SK-N-SH treated with all-trans-retinoic acid at 6 μM for 48 hours (cell line): ENCODE results near the gene PCLAF.
"Not testable (repeated sequence)": the region's sequence is repeated elsewhere in the genome, so short reads cannot be mapped to it uniquely, and the experiment has no call there.

Source experiments
- ATAC-seq: fragments of 200-7000 bp; cut with Tn5 transposase; 3 replicates; pipeline ENCODE4 v1.9.1; 2020; ENCODE audit warnings: mild to moderate bottlenecking, moderate library complexity
- ARNTL ChIP-seq: fragments of 450-650 bp; formaldehyde crosslinking; IDR thresholded peaks from 2 replicates; pipeline ENCODE4 v1.5.0; 2020; ENCODE audit warnings: low read depth, mild to moderate bottlenecking, moderate library complexity, borderline replicate concordance
- BACH2 ChIP-seq: fragments of 250-450 bp; sonication (Bioruptor Pico); IDR thresholded peaks from 2 replicates; pipeline ENCODE4 v1.9.0; 2021; ENCODE audit warnings: mild to moderate bottlenecking, borderline replicate concordance
- CREB5 ChIP-seq: fragments of 250-450 bp; sonication (Bioruptor Pico); IDR thresholded peaks from 2 replicates; pipeline ENCODE4 v1.5.1; 2020; ENCODE audit warnings: low read depth, mild to moderate bottlenecking, moderate library complexity
- CSDC2 ChIP-seq: fragments of 250-450 bp; sonication (Bioruptor Pico); IDR thresholded peaks from 2 replicates; pipeline ENCODE4 v1.5.0; 2020; ENCODE audit warnings: mild to moderate bottlenecking, moderate library complexity
- ESRRG ChIP-seq: fragments of 250-450 bp; sonication (Bioruptor Pico); IDR thresholded peaks from 2 replicates; pipeline ENCODE4 v1.6.1; 2021; ENCODE audit warnings: mild to moderate bottlenecking
- GLIS3 ChIP-seq: fragments of 250-450 bp; sonication (Bioruptor Pico); IDR thresholded peaks from 2 replicates; pipeline ENCODE4 v1.5.0; 2020; ENCODE audit warnings: mild to moderate bottlenecking, moderate library complexity
- ISL1 ChIP-seq: fragments of 250-450 bp; sonication (Bioruptor Pico); IDR thresholded peaks from 2 replicates; pipeline ENCODE4 v2.1.2; 2022; ENCODE audit warnings: mild to moderate bottlenecking, moderate library complexity
- OSR1 ChIP-seq: fragments of 250-450 bp; sonication (Bioruptor Pico); IDR thresholded peaks from 2 replicates; pipeline ENCODE4 v1.8.0; 2022; ENCODE audit warnings: moderate library complexity, mild to moderate bottlenecking, inconsistent platforms
- POU6F1 ChIP-seq: fragments of 250-450 bp; sonication (Bioruptor Pico); IDR thresholded peaks from 2 replicates; pipeline ENCODE4 v1.8.0; 2021; ENCODE audit warnings: low read depth, mild to moderate bottlenecking, moderate library complexity, borderline replicate concordance
- PPARA ChIP-seq: fragments of 250-450 bp; sonication (Bioruptor Pico); IDR thresholded peaks from 2 replicates; pipeline ENCODE4 v1.5.0; 2020; ENCODE audit warnings: mild to moderate bottlenecking, borderline replicate concordance
- SNAI2 ChIP-seq: fragments of 250-450 bp; sonication (Bioruptor Pico); IDR thresholded peaks from 2 replicates; pipeline ENCODE4 v1.5.0; 2020; ENCODE audit warnings: mild to moderate bottlenecking, moderate library complexity
- TCF4 ChIP-seq: fragments of 250-450 bp; sonication (Bioruptor Pico); IDR thresholded peaks from 2 replicates; pipeline ENCODE4 v1.8.0; 2021; ENCODE audit warnings: mild to moderate bottlenecking, moderate library complexity, borderline replicate concordance
- TOX ChIP-seq: fragments of 250-450 bp; sonication (Bioruptor Pico); IDR thresholded peaks from 2 replicates; pipeline ENCODE4 v1.8.0; 2021; ENCODE audit warnings: mild to moderate bottlenecking, moderate library complexity, borderline replicate concordance
- ZFP3 ChIP-seq: fragments of 250-450 bp; sonication (Bioruptor Pico); IDR thresholded peaks from 2 replicates; pipeline ENCODE4 v1.5.0; 2020; ENCODE audit warnings: mild to moderate bottlenecking, moderate library complexity
- ZFP30 ChIP-seq: fragments of 450-650 bp; formaldehyde crosslinking; IDR thresholded peaks from 2 replicates; pipeline ENCODE4 v1.5.0; 2022; ENCODE audit warnings: mild to moderate bottlenecking, moderate library complexity
- ZNF565 ChIP-seq: fragments of 450-650 bp; formaldehyde crosslinking; conservative IDR thresholded peaks from 2 replicates; pipeline ENCODE4 v1.5.0; 2020; ENCODE audit warnings: low read depth, mild to moderate bottlenecking, moderate library complexity
- ZNF70 ChIP-seq: fragments of 450-650 bp; formaldehyde crosslinking; IDR thresholded peaks from 2 replicates; pipeline ENCODE4 v1.5.0; 2020; ENCODE audit warnings: mild to moderate bottlenecking, moderate library complexity
- TF ChIP-seq, protein P1 (sequence below): fragments of 250-450 bp; sonication (Bioruptor Pico); IDR thresholded peaks from 2 replicates; pipeline ENCODE4 v1.5.1; 2021; ENCODE audit warnings: mild to moderate bottlenecking, moderate library complexity
- TF ChIP-seq, protein P2 (sequence below): fragments of 250-450 bp; sonication (Bioruptor Pico); IDR thresholded peaks from 2 replicates; pipeline ENCODE4 v1.5.0; 2020; ENCODE audit warnings: mild to moderate bottlenecking, moderate library complexity
- TF ChIP-seq, protein P3 (sequence below): fragments of 250-450 bp; sonication (Bioruptor Pico); IDR thresholded peaks from 2 replicates; pipeline ENCODE4 v1.8.0; 2020; ENCODE audit warnings: mild to moderate bottlenecking, moderate library complexity, borderline replicate concordance

Gene PCLAF

GRCh38 chr15:64351265-64351664 is 30.0 kb downstream of the PCLAF start (continued):
- no peak for TF ChIP-seq TOX (CRISPR knock-in tag)
- no peak for TF ChIP-seq OSR1
- TF ChIP-seq, protein P1, sequence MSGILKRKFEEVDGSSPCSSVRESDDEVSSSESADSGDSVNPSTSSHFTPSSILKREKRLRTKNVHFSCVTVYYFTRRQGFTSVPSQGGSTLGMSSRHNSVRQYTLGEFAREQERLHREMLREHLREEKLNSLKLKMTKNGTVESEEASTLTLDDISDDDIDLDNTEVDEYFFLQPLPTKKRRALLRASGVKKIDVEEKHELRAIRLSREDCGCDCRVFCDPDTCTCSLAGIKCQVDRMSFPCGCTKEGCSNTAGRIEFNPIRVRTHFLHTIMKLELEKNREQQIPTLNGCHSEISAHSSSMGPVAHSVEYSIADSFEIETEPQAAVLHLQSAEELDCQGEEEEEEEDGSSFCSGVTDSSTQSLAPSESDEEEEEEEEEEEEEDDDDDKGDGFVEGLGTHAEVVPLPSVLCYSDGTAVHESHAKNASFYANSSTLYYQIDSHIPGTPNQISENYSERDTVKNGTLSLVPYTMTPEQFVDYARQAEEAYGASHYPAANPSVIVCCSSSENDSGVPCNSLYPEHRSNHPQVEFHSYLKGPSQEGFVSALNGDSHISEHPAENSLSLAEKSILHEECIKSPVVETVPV: no peak
- TF ChIP-seq, protein P2, sequence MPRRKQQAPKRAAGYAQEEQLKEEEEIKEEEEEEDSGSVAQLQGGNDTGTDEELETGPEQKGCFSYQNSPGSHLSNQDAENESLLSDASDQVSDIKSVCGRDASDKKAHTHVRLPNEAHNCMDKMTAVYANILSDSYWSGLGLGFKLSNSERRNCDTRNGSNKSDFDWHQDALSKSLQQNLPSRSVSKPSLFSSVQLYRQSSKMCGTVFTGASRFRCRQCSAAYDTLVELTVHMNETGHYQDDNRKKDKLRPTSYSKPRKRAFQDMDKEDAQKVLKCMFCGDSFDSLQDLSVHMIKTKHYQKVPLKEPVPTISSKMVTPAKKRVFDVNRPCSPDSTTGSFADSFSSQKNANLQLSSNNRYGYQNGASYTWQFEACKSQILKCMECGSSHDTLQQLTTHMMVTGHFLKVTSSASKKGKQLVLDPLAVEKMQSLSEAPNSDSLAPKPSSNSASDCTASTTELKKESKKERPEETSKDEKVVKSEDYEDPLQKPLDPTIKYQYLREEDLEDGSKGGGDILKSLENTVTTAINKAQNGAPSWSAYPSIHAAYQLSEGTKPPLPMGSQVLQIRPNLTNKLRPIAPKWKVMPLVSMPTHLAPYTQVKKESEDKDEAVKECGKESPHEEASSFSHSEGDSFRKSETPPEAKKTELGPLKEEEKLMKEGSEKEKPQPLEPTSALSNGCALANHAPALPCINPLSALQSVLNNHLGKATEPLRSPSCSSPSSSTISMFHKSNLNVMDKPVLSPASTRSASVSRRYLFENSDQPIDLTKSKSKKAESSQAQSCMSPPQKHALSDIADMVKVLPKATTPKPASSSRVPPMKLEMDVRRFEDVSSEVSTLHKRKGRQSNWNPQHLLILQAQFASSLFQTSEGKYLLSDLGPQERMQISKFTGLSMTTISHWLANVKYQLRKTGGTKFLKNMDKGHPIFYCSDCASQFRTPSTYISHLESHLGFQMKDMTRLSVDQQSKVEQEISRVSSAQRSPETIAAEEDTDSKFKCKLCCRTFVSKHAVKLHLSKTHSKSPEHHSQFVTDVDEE (CRISPR knock-in tag): no peak
- TF ChIP-seq, all 23 proteins: peak for 0

DNA sequence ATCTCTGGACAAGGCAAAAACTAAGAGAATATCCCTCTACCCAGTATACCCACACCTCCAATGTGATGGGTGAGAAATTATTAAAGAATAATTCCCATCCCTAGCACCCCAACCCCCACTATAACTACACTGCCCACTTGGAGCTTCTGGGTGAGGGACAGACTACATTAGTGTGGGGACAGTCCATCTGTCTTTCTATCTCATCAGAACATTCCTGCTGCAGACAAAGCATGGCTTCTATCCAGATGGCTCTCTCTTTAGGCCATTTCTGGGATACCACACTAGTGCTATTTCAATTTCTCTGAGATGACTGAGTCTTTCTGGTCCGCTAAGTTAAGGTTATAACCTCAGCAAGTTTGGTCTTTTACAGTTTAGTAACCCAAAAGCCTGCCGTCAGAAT is 31.9 kb downstream of the PCLAF start:
- ATAC-seq: no peak
- TF ChIP-seq ARNTL (CRISPR knock-in tag) (no peak), ESRRG (no peak), GLIS3 (CRISPR knock-in tag) (no peak), ISL1 (no peak), SNAI2 (CRISPR knock-in tag) (no peak), CREB5 (CRISPR knock-in tag) (no peak), CSDC2 (CRISPR knock-in tag) (no peak), PPARA (CRISPR knock-in tag) (no peak), TCF4 (CRISPR knock-in tag) (no peak), POU6F1 (no peak), ZFP30 (CRISPR knock-in tag) (no peak), TOX (CRISPR knock-in tag) (no peak), OSR1 (no peak), BACH2 (CRISPR knock-in tag) (no peak), ZNF70 (CRISPR knock-in tag) (no peak), ZFP3 (CRISPR knock-in tag) (no peak)
- TF ChIP-seq, protein P2 (CRISPR knock-in tag): no peak

GRCh38 chr15:64348455-64348854 is 32.8 kb downstream of the PCLAF start:
- no peak for ATAC-seq
- TF ChIP-seq ZFP3 (CRISPR knock-in tag) (no peak), ZNF565 (no peak)
- TF ChIP-seq, protein P3, sequence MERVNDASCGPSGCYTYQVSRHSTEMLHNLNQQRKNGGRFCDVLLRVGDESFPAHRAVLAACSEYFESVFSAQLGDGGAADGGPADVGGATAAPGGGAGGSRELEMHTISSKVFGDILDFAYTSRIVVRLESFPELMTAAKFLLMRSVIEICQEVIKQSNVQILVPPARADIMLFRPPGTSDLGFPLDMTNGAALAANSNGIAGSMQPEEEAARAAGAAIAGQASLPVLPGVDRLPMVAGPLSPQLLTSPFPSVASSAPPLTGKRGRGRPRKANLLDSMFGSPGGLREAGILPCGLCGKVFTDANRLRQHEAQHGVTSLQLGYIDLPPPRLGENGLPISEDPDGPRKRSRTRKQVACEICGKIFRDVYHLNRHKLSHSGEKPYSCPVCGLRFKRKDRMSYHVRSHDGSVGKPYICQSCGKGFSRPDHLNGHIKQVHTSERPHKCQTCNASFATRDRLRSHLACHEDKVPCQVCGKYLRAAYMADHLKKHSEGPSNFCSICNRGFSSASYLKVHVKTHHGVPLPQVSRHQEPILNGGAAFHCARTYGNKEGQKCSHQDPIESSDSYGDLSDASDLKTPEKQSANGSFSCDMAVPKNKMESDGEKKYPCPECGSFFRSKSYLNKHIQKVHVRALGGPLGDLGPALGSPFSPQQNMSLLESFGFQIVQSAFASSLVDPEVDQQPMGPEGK (CRISPR knock-in tag): no peak
- TF ChIP-seq, all 23 proteins: peak for 0

GRCh38 chr15:64346242-64346641 is 35.0 kb downstream of the PCLAF start:
- ATAC-seq: not testable (repeated sequence)
